GM12891 (cell line): ENCODE measurements around the gene DACH2.

Experiments
- PAX5 ChIP-seq: IDR thresholded peaks from 2 replicates; pipeline ENCODE4 v1.6.1; 2011; ENCODE audit warnings: low read length, moderate library complexity, mild to moderate bottlenecking; ENCODE audit not compliant: insufficient read depth, severe bottlenecking
- POLR2A ChIP-seq: IDR thresholded peaks from 2 replicates; pipeline ENCODE4 v1.6.1; 2011; ENCODE audit warnings: low read depth, low read length, control low read depth
- POLR2AphosphoS5 ChIP-seq: IDR thresholded peaks from 2 replicates; pipeline ENCODE4 v1.6.1; 2011; ENCODE audit warnings: low read depth, low read length, control low read depth
- POU2F2 ChIP-seq: IDR thresholded peaks from 2 replicates; pipeline ENCODE4 v1.6.1; 2011; ENCODE audit warnings: low read depth, mild to moderate bottlenecking, control low read depth, low read length, moderate library complexity
- SPI1 ChIP-seq: IDR thresholded peaks from 2 replicates; pipeline ENCODE4 v1.6.1; 2011; ENCODE audit warnings: low read depth, low read length, control low read depth
- TAF1 ChIP-seq: IDR thresholded peaks from 2 replicates; pipeline ENCODE4 v1.6.1; 2011; ENCODE audit warnings: low read depth, low read length, control low read depth

- no peak for TF ChIP-seq TAF1
- no peak for TF ChIP-seq POU2F2
- TF ChIP-seq POLR2AphosphoS5: no peak
- TF ChIP-seq POLR2A: no peak
- TF ChIP-seq PAX5: no peak
- no peak for TF ChIP-seq SPI1
Measured at GRCh38 chrX:86195343-86195742, 47.1 kb downstream of the DACH2 start.
